H1 (cell line): Measurements from ENCODE around the gene GMNC. TPM values are rescaled to one million over a fixed set of nuclear protein-coding genes. Genes with fewer than 3 reads are reported as not detected.

Experiments used
- CTCF ChIA-PET: fragments of 300-600 bp; sonication (Branson Sonifier 250); formaldehyde crosslinking; loops from one replicate; lab custom pipeline; 2021; ENCODE audit not compliant: partially characterized antibody; lab: Charles Lee
- POLR2A ChIA-PET: fragments of 300-600 bp; sonication (Branson Sonifier 250); formaldehyde crosslinking; loops from one replicate; lab custom pipeline; 2021; ENCODE audit warnings: inconsistent platforms; ENCODE audit not compliant: partially characterized antibody; lab: Charles Lee
- DNase-seq, 2 experiments: peaks; one replicate each; pipeline versions ENCODE4 v3.0.0 to v3.0.0-alpha.2; 2010 to 2022; ENCODE audit warnings: low spot score in 2 of 2, low read depth in 1 of 2, mixed read lengths in 1 of 2
- FAIRE-seq: peaks from 2 replicates; lab custom pipeline; 2011; peaks lifted over from hg19 to GRCh38; lab: Jason Lieb, UNC
- H2AFZ ChIP-seq: 2 replicates; pipeline ENCODE4 v1.8.1; 2012; ENCODE audit warnings: low read length, inconsistent platforms
- H2AK5ac ChIP-seq: 2 replicates; pipeline ENCODE4 v1.6.1; 2013; ENCODE audit warnings: low read depth, low read length
- H2BK120ac ChIP-seq: replicated peaks from 2 replicates; pipeline ENCODE3; 2013; ENCODE audit warnings: low read depth, low read length, inconsistent platforms
- H2BK12ac ChIP-seq: 2 replicates; pipeline ENCODE4 v1.6.1; 2013; ENCODE audit warnings: low read depth, low read length
- H2BK15ac ChIP-seq: 2 replicates; pipeline ENCODE4 v1.6.1; 2013; ENCODE audit warnings: low read length
- H2BK20ac ChIP-seq: 2 replicates; pipeline ENCODE4 v1.6.1; 2013; ENCODE audit warnings: low read length
- H2BK5ac ChIP-seq: 2 replicates; pipeline ENCODE4 v1.6.1; 2013; ENCODE audit warnings: low read depth, low read length
- H3K14ac ChIP-seq: 2 replicates; pipeline ENCODE4 v1.6.1; 2013; ENCODE audit warnings: inconsistent platforms; ENCODE audit not compliant: insufficient read length
- H3K18ac ChIP-seq: 2 replicates; pipeline ENCODE4 v1.6.1; 2013; ENCODE audit warnings: low read length; ENCODE audit errors: extremely low read depth
- H3K23ac ChIP-seq: 2 replicates; pipeline ENCODE4 v1.6.1; 2013; ENCODE audit warnings: inconsistent platforms; ENCODE audit not compliant: insufficient read length
- H3K23me2 ChIP-seq: 2 replicates; pipeline ENCODE4 v1.6.1; 2013; ENCODE audit warnings: low read depth, low read length
- H3K27ac ChIP-seq: 2 replicates; pipeline ENCODE4 v1.6.1; 2011; ENCODE audit warnings: low read depth, low read length, inconsistent platforms
- H3K27me3 ChIP-seq, 4 experiments: replicated peaks in 1 of 4; 1 replicate in 1 of 4; 2 replicates in 3 of 4; pipeline versions ENCODE4 v1.6.1 to v1.8.1; 2011 to 2013; ENCODE audit warnings: low read length in 3 of 4, mild to moderate bottlenecking in 3 of 4, inconsistent platforms in 2 of 4, mixed read lengths in 2 of 4, moderate library complexity in 1 of 4; ENCODE audit not compliant: control insufficient read depth in 3 of 4, insufficient read depth in 3 of 4; ENCODE audit errors: extremely low read depth in 1 of 4
- H3K36me3 ChIP-seq, 4 experiments: 2 replicates each; pipeline versions ENCODE4 v1.6.1 to v1.8.1; 2011 to 2013; ENCODE audit warnings: mild to moderate bottlenecking in 4 of 4, low read length in 3 of 4, moderate library complexity in 2 of 4, control low read depth in 1 of 4, inconsistent platforms in 1 of 4; ENCODE audit not compliant: insufficient read depth in 4 of 4, control insufficient read depth in 2 of 4
- H3K4ac ChIP-seq: replicated peaks from 2 replicates; pipeline ENCODE3; 2013; ENCODE audit warnings: low read length, low read depth, mixed read lengths, inconsistent platforms; ENCODE audit not compliant: insufficient read length
- H3K4me1 ChIP-seq, 4 experiments: replicated peaks in 1 of 4; 1 replicate in 1 of 4; 2 replicates in 3 of 4; pipeline versions ENCODE4 v1.6.1 to v1.8.1; 2011 to 2013; ENCODE audit warnings: low read length in 3 of 4, inconsistent platforms in 2 of 4, mixed read lengths in 1 of 4; ENCODE audit not compliant: insufficient read depth in 4 of 4, control insufficient read depth in 3 of 4
- H3K4me2 ChIP-seq, 2 experiments: 2 replicates each; pipeline versions ENCODE4 v1.6.1 to v1.8.1; 2011 to 2013; ENCODE audit warnings: low read depth in 2 of 2, low read length in 2 of 2, control low read depth in 1 of 2, inconsistent platforms in 1 of 2, mild to moderate bottlenecking in 1 of 2; ENCODE audit not compliant: insufficient read depth in 1 of 2
- H3K4me3 ChIP-seq, 4 experiments: fragments of 200-600, 300-600 bp in 1 of 4; sonication (generic), shearing (Covaris generic), sonication (Bioruptor Twin) in 1 of 4; 2 replicates each; pipeline versions ENCODE4 v1.5.1 to v1.8.1; 2011 to 2016; ENCODE audit warnings: low read length in 4 of 4, low read depth in 3 of 4, control low read depth in 2 of 4, inconsistent platforms in 2 of 4, mild to moderate bottlenecking in 2 of 4, mixed read lengths in 1 of 4, moderate library complexity in 1 of 4; ENCODE audit not compliant: insufficient read depth in 2 of 4; ENCODE audit errors: extremely low read depth in 1 of 4
- H3K56ac ChIP-seq: replicated peaks from 2 replicates; pipeline ENCODE3; 2013; ENCODE audit warnings: low read depth, mild to moderate bottlenecking, mixed read lengths, low read length, inconsistent platforms; ENCODE audit not compliant: insufficient read length
- H3K79me1 ChIP-seq: 2 replicates; pipeline ENCODE4 v1.6.1; 2013; ENCODE audit warnings: low read depth, low read length, control low read depth
- H3K79me2 ChIP-seq, 2 experiments: 2 replicates each; pipeline versions ENCODE4 v1.6.1 to v1.8.1; 2012 to 2013; ENCODE audit warnings: low read length in 2 of 2, mild to moderate bottlenecking in 2 of 2, inconsistent platforms in 1 of 2; ENCODE audit not compliant: insufficient read depth in 2 of 2, control insufficient read depth in 1 of 2
- H3K9ac ChIP-seq, 4 experiments: replicated peaks in 1 of 4; 1 replicate in 1 of 4; 2 replicates in 3 of 4; pipeline versions ENCODE4 v1.6.1 to v1.8.1; 2011 to 2013; ENCODE audit warnings: low read depth in 3 of 4, low read length in 3 of 4, control low read depth in 2 of 4, mild to moderate bottlenecking in 2 of 4, moderate library complexity in 2 of 4, inconsistent platforms in 1 of 4; ENCODE audit errors: extremely low read depth in 1 of 4
- H3K9me3 ChIP-seq, 2 experiments: 2 replicates each; pipeline versions ENCODE4 v1.6.1 to v1.8.1; 2012 to 2013; ENCODE audit warnings: mild to moderate bottlenecking in 2 of 2, moderate library complexity in 2 of 2, control low read depth in 1 of 2, inconsistent platforms in 1 of 2, low read depth in 1 of 2, low read length in 1 of 2, mixed read lengths in 1 of 2; ENCODE audit not compliant: insufficient read depth in 2 of 2
- H4K20me1 ChIP-seq, 2 experiments: replicated peaks in 1 of 2; 2 replicates each; pipeline versions ENCODE3 to v1.8.1; 2011 to 2013; ENCODE audit warnings: inconsistent platforms in 2 of 2, low read length in 2 of 2, mild to moderate bottlenecking in 1 of 2; ENCODE audit not compliant: insufficient read depth in 2 of 2, control insufficient read depth in 1 of 2
- H4K5ac ChIP-seq: 2 replicates; pipeline ENCODE4 v1.6.1; 2013; ENCODE audit warnings: low read length, low read depth, mixed read lengths, inconsistent platforms; ENCODE audit not compliant: insufficient read length
- H4K8ac ChIP-seq: 2 replicates; pipeline ENCODE4 v1.8.0; 2013; ENCODE audit warnings: mild to moderate bottlenecking, moderate library complexity, low read length, inconsistent platforms; ENCODE audit not compliant: insufficient read depth; ENCODE audit errors: extremely low read depth
- H4K91ac ChIP-seq: replicated peaks from 2 replicates; pipeline ENCODE3; 2013; ENCODE audit warnings: low read length, mixed read lengths, inconsistent platforms; ENCODE audit not compliant: insufficient read length
- ATF2 ChIP-seq: IDR thresholded peaks from 2 replicates; pipeline ENCODE4 v1.6.1; 2012; ENCODE audit warnings: low read length, inconsistent platforms
- SAP30 ChIP-seq: fragments of 300-600 bp; sonication (generic); IDR thresholded peaks from 2 replicates; pipeline ENCODE4 v1.7.1; 2012; ENCODE audit warnings: low read length, moderate library complexity, mild to moderate bottlenecking, inconsistent platforms; ENCODE audit not compliant: insufficient read depth, insufficient replicate concordance
- SIX5 ChIP-seq: IDR thresholded peaks from 2 replicates; pipeline ENCODE4 v1.6.1; 2011; ENCODE audit warnings: mild to moderate bottlenecking, low read depth, low read length
- TBP ChIP-seq: IDR thresholded peaks from 2 replicates; pipeline ENCODE4 v1.6.1; 2011; ENCODE audit warnings: low read depth, low read length, improper control_type of control experiment
- WGBS, 2 experiments: shearing (Covaris generic) in 1 of 2; methylation state at CpG; one replicate each; pipeline versions ENCODE4 v1.1.6 to v1.1.7; 2013 to 2015; ENCODE audit warnings: low lambda C conversion rate in 2 of 2, mixed read lengths in 2 of 2, inconsistent platforms in 1 of 2, low coverage in 1 of 2, missing lambda C conversion rate in 1 of 2; ENCODE audit not compliant: insufficient replicate concordance in 2 of 2, insufficient coverage in 1 of 2, insufficient read length in 1 of 2; ENCODE audit errors: extremely low coverage in 1 of 2, missing lambda C conversion rate in 1 of 2; 5-methylcytosine and 5-hydroxymethylcytosine counted together
- polyA plus RNA-seq, 7 experiments: library from polyadenylated mRNA; depleted of rRNA in 3 of 7; stranded (reverse) in 5 of 7; unstranded in 2 of 7; fragments of >200 nt in 5 of 7; fragments of 200-250 nt in 2 of 7; gene quantifications; 1 replicate in 5 of 7; 2 replicates in 1 of 7; 4 replicates in 1 of 7; pipeline versions ENCODE4 v1.2.1 to v1.2.3, GENCODE V29; 2011 to 2013; ENCODE audit warnings: missing spikeins in 2 of 7, mixed read lengths in 2 of 7
- total RNA-seq: library from RNA; stranded (reverse); fragmentation: NEBNext Ultra II Directional; extraction: Animal tissue kit (Norgen Biotek cat#: 25700); gene quantifications from 2 replicates; pipeline ENCODE4 v1.2.1, GENCODE V29; 2021

The GMNC gene
- total and polyA plus RNA-seq, 2 of the 8 experiments (the other 6 are each of a cell fraction or from before 2014, with no cell fraction given): 0.05 to 0.24 TPM

GRCh38 chr3:190854062-190854461 lies 8.4 kb downstream of the GMNC start:
- no peak overlapping the region for H2BK20ac ChIP-seq
- H2AFZ ChIP-seq: no peak overlapping the region
- no peak overlapping the region for H2BK12ac ChIP-seq
- no peaks in the 10 kb centered on the region for H3K9me3 ChIP-seq
- H3K4ac ChIP-seq: no peak overlapping the region
- no peak overlapping the region for H3K4me2 ChIP-seq
- H3K23me2 ChIP-seq: no peaks in the 10 kb centered on the region
- H3K56ac ChIP-seq: no peak overlapping the region
- H2BK5ac ChIP-seq: no peak overlapping the region
- H4K91ac ChIP-seq: no peak overlapping the region
- H3K9ac ChIP-seq: no peak overlapping the region
- H3K27ac ChIP-seq: no peak overlapping the region
- H3K27me3 ChIP-seq: peaks cover 1 to 17% (median 10%) of the 10 kb centered on the region in 4 experiments
- H2BK120ac ChIP-seq: no peak overlapping the region
- no peaks in the 10 kb centered on the region for H4K20me1 ChIP-seq
- CTCF ChIA-PET: interaction anchor here (0.8 kb wide), 1 partner anchor 80 kb away, joined by 3 read pairs; no protein-coding TSS in a partner anchor
- H2BK15ac ChIP-seq: no peak overlapping the region
- DNase-seq: no peak
- H3K79me1 ChIP-seq: no peaks in the 10 kb centered on the region
- WGBS, 2 experiments: 94% methylated on average over 4 of the region's 4 CpGs; no CpG with 5 or more reads in 1 of the 2 experiments
- peaks cover 0 to 4% (median under 1%) of the 10 kb centered on the region in 4 experiments; a peak in 4 of 7 replicates for H3K4me1 ChIP-seq
- no peak overlapping the region for H4K5ac ChIP-seq
- H3K14ac ChIP-seq: no peak overlapping the region
- no peaks in the 10 kb centered on the region for H3K79me2 ChIP-seq
- no peak for TF ChIP-seq SAP30
- TF ChIP-seq TBP: no peak
- no peak for TF ChIP-seq SIX5
- no peak for TF ChIP-seq ATF2
- FAIRE-seq: no peak
- no peak overlapping the region for H3K18ac ChIP-seq
- H3K36me3 ChIP-seq: no peaks in the 10 kb centered on the region
- no peak overlapping the region for H3K4me3 ChIP-seq
- H3K23ac ChIP-seq: no peak overlapping the region
- POLR2A ChIA-PET: no interaction called here
- H4K8ac ChIP-seq: no peak overlapping the region
- no peak overlapping the region for H2AK5ac ChIP-seq
